Measurements from ENCODE around the gene DENND1B.

- no peak for TF ChIP-seq POLR2AphosphoS5 (IDR thresholded peaks at IDR 0.05; ENCODE audit: low read depth, low read length)
- no peak for TF ChIP-seq POLR2A (IDR thresholded peaks at IDR 0.05; ENCODE audit: low read depth, low read length)
These were observed 85.2 kb downstream of the DENND1B start for GRCh38 chr1:197690074-197690473.

Measured in GM12891 (cell line).